A549 treated with DMSO at 1 μM for 4 hours (cell line): ENCODE results near the gene NLRP6. TPM values are rescaled to one million over a fixed set of nuclear protein-coding genes. Genes with fewer than 3 reads are reported as not detected.

ENCODE experiments used
- total RNA-seq: library from RNA; stranded (reverse); fragments of 200-300 nt; extraction: Qiagen RNA extraction; gene quantifications from 5 replicates; pipeline ENCODE4 v1.2.3, GENCODE V29; 2022; ENCODE audit warnings: low read depth

NLRP6 gene
- not detected in 5 replicates for total RNA-seq

DNA sequence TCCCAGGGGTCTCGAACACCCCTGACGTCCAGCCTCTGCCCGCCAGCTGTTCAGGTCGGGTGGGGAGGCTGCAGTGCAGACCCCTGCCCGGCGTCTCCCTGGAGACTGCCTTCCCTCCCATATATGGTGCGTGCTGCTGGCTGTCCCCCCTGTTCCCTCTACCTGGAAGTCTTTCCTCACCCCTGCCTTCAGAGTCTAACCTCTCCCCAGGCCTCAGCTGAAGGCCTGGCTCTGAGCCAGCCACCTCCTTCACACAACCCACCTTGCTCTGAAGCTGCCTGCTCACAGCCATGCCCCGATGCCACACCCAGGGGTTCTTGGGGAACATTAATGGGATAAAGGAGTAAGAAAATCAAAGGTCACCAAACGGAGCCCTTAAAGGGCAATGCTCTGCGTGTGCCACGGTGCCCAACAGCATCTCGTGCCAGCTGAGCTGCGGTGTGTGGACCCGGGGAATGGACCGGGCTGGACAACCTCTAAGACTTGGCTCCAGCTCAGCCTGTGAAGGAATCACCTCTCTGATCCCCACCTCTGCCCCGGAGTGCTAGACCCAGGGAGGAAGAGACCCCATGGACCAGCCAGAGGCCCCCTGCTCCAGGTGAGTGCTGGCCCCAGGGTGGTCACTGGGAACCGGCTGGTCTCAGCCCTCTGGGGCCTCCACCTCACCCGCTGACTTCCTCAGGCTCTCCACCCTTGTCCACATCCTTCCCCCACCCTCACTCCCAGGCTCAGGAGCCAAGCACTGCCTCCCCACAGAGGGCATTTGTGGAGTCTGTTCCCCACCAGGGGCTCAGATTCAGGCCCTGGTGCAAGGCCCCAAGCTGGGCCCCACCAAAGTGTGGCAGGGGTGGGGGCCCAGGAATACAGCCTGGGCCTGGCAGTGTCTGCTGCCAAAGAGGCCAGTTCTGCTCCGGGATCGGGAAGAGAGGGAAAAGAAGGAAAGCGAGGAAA is at the start of gene NLRP6:
Gene NLRP6 (plus strand): TSS at position 407 of the 951 bp plus-strand sequence. CDS start 163 bp downstream, at position 570.

DNA sequence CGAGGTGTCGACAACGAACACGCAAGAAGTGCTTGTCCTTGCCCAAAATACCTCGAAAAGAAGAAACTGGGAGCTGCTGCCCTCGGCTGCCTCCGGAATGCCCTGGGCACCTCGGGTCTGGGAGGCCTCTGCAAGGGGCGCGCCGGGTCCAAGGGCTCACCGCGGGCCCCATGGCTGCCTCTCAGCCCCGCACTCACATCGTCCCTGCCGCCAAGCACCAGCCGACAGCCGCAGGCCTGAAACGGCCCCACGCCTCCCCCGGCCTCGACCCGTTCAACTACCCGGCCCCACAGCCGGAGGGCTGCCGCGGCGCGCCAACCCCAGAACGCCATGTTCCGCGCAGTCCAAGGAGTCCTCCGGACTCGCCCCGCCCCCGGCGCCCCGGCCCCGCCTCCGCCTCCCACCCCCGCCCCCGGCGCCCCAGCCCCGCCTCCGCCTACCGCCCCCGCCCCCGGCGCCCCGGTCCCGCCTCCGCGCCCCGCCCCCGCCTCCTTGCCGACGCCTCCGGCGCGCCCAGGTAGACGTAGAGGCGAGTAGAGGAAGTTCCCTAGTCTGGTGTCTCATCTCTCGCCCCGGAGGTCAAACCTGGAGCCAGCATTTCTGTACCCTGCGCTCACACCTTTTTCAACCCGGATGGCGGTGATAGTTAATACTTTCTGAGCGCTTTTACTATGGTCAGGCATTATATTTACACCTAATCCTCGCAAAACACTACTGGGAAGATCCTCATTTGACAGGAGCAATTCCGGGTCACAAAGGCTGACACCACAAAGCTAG is 42.0 kb upstream of the NLRP6 start, which contains the start of gene SIRT3:
Gene SIRT3 (minus strand): TSS at position 346 of the 777 bp plus-strand sequence. CDS start 14 bp downstream, at position 332.

DNA sequence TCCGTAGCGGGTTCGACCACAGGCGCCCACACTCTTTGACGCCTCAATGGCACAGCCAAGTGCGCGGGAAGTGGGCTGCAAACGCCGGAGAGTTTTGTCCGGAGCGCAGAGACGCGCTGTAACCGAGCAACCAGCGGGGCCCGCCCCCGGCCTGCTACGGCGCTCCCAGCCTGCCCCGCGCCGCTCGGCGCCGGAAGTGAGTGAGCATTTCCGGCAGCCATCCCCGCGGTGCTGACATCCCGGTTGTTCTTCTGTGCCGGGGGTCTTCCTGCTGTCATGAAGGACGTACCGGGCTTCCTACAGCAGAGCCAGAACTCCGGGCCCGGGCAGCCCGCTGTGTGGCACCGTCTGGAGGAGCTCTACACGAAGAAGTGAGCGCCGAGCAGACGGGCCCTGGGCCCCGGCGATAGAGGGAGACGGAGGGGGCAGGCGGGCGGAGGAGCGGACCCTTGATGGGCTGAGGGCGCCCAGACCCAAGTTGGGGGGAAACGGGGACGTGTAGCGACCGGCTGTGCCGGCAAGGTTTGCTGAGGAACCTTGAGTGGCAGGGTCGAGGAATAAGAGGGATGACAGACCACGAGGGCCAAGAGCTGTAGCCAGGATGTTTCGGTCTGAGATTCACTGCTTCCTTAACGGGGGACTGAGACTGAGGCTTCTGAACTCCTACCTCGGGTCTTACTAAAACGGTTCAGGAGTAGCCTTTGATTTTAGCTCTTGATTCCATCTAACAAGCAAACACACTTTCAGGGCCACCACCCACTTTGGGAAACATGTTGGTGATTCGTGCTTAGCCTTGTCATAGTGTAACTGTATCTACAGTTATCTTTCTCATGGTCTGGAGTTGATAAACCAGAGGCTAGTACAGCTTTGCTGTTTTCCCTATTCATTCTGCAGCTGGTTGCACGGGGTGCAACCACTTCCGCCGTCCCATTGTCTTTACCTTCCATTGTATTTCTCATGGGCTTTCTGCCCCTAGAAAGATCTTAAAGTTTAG is 41.1 kb upstream of the NLRP6 start, which contains the start of gene PSMD13:
Gene PSMD13 (plus strand): TSS at position 203 of the 994 bp plus-strand sequence. CDS start 74 bp downstream, at position 277.

DNA sequence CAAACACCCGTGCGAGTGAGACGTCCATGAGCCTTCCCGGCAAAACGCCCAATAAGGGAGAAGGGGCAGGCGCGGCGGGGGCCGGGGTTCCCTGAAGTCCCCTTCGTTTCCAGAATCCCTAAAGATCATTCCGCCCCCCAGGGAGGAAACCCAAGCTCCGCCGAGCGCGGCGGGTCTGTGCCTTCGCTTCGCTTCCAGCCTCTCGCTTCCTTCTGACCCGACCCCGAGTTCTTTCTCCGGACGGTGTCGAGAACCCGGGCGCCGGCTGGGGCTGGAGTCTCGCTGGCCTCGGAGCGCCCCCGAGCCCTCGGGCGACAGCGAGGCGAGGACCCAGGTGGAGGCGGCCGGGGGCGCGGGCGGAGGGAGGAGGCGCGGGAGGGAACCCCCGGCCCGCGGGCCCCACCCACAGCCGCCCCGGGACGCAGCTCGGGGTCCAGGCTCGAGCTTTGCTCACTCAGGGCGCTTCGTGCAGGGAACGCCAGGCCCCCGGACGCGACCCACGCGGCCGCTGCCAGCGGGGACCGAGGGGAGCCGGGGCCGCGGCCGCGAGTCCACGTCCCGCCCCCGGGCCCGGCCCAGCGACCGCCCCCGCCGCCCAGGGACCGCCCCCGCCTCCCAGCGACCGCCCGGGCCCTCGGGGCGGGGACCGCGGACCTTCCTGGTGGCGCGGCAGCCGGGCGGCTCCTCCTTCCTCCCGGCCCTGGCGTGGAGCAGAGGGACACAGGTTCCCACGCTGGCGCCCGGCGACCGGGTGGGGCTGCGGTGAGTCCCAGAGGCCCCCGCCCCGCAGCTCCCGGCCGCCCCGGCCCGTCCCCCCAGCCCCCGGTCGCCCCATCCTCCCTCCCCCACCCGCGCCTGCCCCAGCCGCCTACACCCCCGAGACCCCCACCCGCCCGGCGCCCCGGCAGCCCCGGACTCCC is 10.5 kb downstream of the NLRP6 start, which contains the start of gene PGGHG:
Gene PGGHG (plus strand): TSS at position 649 of the 920 bp plus-strand sequence. CDS start 691 bp downstream, outside the sequence.

DNA sequence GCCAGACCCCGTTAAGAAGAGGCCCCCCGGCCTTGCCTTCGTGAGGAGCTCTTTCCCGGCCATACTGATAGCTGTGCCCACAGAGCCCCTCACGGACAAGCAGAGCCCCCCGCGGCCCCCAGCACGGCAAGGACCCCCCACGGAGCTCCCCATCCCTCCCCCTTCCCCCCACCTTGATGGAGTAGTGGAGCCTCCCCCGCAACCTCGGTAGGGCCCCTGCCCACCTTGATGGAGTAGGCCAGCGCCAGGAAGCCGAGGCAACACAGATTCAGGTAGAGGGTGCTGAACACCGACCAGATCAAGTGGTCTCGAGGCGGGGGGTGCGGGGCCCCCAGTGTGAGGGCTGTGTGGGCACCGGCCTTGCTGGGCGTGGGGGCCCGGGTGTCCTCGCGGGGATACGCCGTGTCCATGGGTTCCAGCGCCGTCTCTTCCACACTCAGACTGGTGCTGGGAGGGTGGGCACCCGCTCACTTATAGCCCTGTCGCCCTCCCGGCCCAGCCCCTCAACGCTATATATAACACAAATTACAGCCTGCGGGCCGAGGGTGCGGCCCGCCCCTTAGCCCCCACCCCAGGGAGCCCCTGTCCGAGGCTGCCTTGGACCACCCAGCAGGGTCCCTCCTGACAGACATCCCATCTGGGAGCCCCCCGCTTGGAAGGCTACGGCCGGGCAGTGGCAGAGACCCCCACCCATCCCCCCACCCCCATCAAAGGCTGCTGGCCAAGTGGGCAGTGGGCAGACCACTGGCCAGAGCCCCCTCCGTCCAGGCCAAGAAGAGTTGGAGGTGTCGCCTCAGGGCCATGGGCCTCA is 21.1 kb downstream of the NLRP6 start, which contains the start of gene IFITM5:
Gene IFITM5 (minus strand): TSS at position 446 of the 811 bp plus-strand sequence. CDS start 36 bp downstream, at position 410.

DNA sequence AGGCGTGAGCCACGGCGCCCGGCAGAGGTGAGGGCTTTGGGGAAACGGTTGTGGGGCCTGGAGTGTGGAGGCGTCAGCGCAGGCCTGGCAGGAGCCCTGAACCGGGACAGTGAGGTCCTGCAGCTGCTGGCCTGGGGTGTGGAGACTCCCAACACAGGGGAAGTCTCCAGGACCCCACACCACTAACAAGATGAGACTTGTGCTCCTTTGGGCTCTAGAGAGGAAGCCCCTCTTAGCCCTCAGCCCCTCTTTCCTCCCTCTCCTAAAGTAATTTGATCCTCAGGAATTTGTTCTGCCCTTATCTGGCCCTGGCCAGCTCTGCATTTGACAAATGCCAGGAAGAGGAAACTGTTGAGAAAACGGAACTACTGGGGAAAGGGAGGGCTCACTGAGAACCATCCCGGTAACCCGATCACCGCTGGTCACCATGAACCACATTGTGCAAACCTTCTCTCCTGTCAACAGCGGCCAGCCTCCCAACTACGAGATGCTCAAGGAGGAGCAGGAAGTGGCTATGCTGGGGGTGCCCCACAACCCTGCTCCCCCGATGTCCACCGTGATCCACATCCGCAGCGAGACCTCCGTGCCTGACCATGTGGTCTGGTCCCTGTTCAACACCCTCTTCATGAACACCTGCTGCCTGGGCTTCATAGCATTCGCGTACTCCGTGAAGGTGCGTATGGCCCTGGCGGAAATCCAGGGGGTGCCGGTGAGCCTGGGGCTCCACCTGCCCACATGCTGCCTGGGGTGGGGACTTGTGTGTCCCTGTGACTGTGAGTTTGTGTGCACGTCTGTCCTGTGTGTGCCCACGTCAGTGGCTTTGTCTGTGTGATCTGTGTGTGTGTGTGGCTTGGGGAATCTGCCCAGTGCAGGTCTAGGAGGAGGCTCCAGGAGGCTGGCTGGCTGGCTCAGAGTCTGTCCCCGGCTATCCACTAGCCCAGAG is 29.8 kb downstream of the NLRP6 start, which contains the start of gene IFITM2:
Gene IFITM2 (plus strand): TSS at position 51 of the 943 bp plus-strand sequence. CDS start 377 bp downstream, at position 428.

DNA sequence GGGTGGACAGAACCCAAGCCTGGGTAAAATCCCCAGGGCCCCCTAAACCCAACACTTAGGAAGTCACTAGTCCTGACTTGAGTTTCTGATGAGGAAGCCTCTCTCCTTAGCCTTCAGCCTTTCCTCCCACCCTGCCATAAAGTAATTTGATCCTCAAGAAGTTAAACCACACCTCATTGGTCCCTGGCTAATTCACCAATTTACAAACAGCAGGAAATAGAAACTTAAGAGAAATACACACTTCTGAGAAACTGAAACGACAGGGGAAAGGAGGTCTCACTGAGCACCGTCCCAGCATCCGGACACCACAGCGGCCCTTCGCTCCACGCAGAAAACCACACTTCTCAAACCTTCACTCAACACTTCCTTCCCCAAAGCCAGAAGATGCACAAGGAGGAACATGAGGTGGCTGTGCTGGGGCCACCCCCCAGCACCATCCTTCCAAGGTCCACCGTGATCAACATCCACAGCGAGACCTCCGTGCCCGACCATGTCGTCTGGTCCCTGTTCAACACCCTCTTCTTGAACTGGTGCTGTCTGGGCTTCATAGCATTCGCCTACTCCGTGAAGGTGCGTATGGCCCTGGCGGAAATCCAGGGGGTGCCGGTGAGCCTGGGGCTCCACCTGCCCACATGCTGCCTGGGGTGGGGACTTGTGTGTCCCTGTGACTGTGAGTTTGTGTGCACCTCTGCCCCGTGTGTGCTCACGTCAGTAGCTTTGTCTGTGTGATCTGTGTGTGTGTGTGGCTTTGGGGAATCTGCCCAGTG is 35.8 kb downstream of the NLRP6 start, which contains the start of gene IFITM1:
Gene IFITM1 (plus strand): TSS at position 254 of the 767 bp plus-strand sequence. CDS start 131 bp downstream, at position 385.

Other genes starting within 250 kb of the NLRP6 start
- gene SCGB1C1, start 85.3 kb upstream of the NLRP6 start, total RNA-seq = not detected in 5 replicates
- gene BET1L, start 71.0 kb upstream of the NLRP6 start, total RNA-seq = 44.8 to 49.3 TPM (median 46.7 TPM) in 5 replicates
- gene RIC8A, start 70.7 kb upstream of the NLRP6 start, total RNA-seq = 107 to 133 TPM (median 117 TPM) in 5 replicates
- gene SIRT3, start 42.1 kb upstream of the NLRP6 start, total RNA-seq = 15.5 to 20.5 TPM (median 18.7 TPM) in 5 replicates
- 170 to 204 TPM (median 173 TPM) in 5 replicates for gene PSMD13, start 41.4 kb upstream of the NLRP6 start, total RNA-seq
- 6.9 to 13.3 TPM (median 12.1 TPM) in 5 replicates for gene PGGHG, start 10.7 kb downstream of the NLRP6 start, total RNA-seq
- gene IFITM5, start 21.1 kb downstream of the NLRP6 start, total RNA-seq = not detected in 5 replicates
- gene IFITM2, start 29.4 kb downstream of the NLRP6 start, total RNA-seq = 48.8 to 60.8 TPM (median 58.8 TPM) in 5 replicates
- gene IFITM1, start 35.6 kb downstream of the NLRP6 start, total RNA-seq = 0.24 to 1.0 TPM (median 0.52 TPM) in 5 replicates
- gene IFITM3, start 42.5 kb downstream of the NLRP6 start, total RNA-seq = 22.6 to 30.1 TPM (median 28.1 TPM) in 5 replicates
- gene B4GALNT4, start 91.1 kb downstream of the NLRP6 start, total RNA-seq = 12.3 to 21.3 TPM (median 16.7 TPM) in 5 replicates
- gene PKP3, start 115.8 kb downstream of the NLRP6 start, total RNA-seq = 31.8 to 41.0 TPM (median 36.8 TPM) in 5 replicates
- 68.0 to 93.2 TPM (median 84.7 TPM) in 5 replicates for gene SIGIRR, start 136.6 kb downstream of the NLRP6 start, total RNA-seq
- 0.52 to 1.3 TPM (median 0.62 TPM) in 5 replicates for gene ANO9, start 163.6 kb downstream of the NLRP6 start, total RNA-seq
- gene PTDSS2, start 171.9 kb downstream of the NLRP6 start, total RNA-seq = 32.2 to 50.9 TPM (median 44.1 TPM) in 5 replicates
- gene RNH1, start 228.8 kb downstream of the NLRP6 start, total RNA-seq = 132 to 175 TPM (median 155 TPM) in 5 replicates